ENCODE results near the gene AFF1. TPM values are rescaled to one million over a fixed set of nuclear protein-coding genes. Genes with fewer than 3 reads are reported as not detected.
"Not testable (repeated sequence)": the region's sequence is repeated elsewhere in the genome, so short reads cannot be mapped to it uniquely, and the experiment has no call there.

AFF1 gene
- polyA plus RNA-seq, 12 donors = 12.8 to 36.0 (median 23.1) TPM; not detected in 1

DNA sequence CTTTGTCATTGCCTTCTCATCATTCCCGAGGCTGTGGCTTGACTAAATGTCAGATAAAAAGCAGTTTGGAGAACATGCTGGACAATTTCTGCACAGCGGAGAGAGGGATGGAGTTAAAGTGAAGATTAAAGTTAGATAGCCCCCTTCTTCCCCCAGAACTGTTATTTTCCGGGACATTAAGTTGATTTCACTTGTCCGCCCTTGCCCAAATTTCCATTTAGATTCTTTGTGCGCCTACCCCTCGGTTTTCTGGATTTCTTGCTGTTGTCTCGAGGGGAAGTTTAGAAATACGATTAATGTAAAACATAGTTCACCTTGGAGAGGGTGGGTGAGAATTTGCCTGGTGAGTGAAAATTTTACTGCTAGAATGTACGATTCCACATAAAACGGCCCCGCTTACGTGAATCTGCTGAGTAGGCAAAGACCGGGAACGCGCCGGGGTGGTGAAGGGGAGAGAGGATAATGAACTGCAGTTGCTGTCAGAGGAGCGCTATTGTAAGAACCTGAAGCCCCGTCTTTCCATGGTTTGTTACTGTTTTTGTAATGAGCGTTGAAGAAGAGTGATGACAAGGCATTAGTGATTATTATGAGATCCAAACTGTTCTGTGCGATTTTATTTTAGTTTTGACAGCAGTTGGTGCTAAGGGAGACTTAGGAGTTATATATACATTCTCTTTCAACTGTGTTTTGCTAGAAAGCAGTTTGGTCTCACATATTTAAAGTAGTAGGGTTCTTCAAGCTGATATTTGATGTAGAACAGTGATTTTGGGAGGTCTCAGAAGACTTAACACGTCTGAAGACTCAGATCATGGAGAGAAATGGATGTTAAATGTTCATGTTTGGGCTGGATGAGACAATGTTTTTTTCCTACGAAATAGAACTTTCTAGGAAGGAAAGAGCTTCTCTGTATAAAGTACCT, 73.0 kb downstream of the AFF1 start:
- DNase-seq = peak; percentile 63

DNA sequence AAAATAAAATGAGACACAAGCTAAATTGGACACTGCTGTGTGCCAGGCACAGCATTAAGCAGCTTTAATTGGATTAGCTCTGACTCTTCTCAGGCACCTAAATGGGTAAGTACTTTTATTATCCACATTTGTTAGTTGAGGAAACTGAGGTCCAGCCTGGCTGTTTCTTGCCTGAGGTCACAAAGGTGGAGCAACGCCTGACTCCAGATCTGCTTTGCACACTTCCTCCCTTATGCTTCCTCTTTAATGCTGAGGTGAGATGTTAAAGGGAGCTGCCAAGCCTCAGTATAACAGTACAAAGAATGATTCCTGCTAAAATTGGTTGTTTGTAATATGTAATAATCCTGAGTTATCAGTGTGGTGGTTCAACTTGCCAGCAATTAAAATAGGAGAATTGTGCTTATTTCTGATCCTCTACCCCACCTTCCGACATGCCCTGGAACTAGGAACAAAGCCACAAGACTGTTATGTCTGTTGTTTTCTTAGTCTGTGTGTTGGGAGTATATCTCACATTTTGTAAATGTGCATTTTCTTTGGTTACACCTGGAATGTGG, 74.4 kb downstream of the AFF1 start:
- DNase-seq = no peak

DNA sequence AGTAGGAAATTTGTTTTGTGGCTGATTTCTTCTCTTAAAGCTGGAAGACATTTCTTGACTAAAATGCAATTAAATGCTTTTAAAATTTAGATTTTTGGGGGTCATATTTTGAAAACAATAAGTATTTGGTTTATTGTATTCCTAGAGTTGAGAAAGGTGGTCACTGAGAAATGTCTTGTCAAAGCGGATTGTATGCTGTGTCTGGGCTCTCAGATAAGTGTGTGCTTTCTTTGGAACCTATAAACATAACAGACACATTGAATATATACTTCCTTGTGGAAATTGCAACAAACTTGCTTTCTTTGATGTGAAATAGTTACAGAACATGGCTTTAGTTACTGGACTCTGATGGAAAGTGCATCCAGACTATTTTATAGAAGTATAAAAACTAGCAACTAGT, 75.4 kb downstream of the AFF1 start:
- DNase-seq = no peak

DNA sequence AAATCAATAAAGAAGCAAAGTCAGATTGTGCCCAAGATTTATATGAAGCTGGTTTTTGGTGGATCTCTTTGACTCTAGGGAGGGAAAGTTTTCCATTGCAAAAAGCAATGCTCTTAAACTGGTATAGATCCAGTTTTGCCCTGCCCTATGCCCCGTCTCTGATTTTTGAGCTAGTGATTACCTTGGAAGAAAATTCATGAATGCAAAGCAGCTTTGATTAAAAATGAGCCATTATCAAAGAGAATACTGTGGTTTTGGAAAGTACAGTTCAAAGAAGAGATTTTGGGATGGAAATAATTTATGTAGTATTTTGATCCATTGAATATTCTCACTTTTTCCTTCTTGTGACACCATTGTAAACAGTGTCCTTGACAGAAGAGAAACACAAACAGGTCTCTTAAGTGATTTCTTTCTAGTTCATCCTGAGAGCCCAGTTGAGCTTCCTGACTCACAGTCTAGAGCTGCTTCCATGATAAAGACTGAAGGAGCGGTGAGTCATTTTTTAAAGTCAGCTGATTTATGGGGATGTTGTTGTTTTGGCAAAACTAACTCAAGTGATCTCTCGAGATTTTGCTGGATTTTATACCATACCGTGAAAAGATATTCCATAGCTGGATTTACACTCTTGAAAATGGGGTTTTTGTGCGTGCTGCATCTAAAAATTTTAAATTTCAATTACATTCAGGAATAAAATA, 76.7 kb downstream of the AFF1 start:
- no peak for DNase-seq

DNA sequence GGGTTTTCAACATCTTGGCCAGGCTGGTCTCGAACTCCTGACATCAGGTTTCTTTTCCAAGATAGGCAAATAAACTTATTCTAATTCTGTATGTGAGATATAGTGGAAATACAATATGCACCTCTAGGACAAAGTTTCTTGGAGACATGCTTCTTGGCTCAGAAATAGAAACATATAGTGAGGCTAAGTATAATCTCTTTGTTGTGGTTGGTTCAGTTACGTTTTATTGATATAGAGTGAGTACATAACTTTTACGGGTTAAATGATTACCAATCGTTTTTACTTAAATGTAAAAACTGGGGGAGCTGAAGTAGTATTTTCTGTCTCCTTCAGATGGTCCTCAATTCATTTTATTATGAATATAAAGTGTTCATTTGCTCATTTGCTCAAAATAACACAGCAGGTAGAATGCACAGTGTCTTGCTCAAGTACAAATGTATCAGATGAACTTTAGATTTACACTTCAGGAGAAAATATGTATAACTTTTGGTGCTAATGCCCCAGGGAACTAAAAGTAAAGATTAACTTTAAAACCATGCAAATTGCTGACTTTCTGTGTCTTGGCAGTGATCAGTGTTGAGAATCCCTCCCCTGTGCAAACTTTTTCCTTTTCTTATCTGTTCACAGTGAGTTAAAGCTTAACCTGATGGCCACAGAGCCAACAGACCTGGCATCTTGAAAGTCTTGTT, 77.6 kb downstream of the AFF1 start:
- DNase-seq = no peak

DNA sequence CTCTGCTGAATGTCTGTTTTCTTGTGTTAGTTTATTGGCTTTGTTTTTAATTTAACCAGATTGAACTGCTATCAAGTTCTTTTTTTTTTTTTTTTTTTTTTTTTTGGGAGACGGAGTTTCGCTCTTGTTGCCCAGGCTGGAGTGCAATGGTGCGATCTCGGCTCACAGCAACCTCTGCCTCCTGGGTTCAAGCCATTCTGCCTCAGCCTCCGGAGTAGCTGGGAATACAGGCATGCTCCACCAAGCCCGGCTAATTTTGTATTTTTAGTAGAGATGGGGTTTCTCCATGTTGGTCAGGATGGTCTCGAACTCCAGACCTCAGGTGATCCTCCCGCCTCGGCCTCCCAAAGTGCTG, 78.1 kb downstream of the AFF1 start:
- not testable (repeated sequence) for DNase-seq

DNA sequence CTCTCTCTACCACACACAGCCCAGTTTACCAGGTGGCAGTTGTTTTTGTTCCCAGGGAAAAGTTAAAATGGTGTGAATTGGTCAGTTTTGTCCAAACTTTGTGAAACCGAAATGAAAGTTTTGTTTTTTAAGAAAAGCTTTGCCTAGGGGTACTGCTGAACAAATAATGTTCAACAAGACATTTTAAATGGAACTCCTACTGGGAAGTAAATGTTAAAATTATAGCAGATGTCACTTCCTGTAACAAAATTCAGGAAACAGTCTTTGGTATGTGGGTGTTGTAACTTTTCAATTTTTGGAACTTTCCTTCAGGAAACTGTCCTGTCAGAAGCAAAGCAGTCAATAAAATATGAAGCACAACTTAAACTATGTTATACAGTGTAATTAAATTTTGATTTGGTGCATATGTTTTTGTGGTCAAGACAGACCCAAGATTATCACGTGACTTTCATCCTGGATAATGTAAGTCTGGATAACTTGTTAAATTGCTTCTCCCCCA, 79.5 kb downstream of the AFF1 start:
- no peak for DNase-seq

DNA sequence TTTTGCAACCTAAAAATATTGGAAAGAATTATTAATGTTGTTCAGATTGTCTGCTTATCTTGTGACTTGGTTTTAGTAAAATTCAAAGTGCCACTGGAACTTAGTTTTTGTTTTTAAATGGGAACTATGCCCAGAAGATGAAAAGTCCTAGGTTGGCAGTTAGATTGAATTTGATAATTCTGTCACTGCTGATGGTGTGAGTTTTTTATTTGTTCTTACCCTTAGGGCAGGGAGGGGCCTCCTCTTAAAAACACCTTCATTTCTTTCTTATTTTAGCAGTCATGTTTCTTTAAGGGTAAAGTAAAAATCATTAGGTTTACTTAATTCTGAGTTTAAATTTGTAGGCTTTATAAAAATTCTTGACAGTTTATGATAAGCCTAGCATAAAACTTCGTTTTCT, 80.6 kb downstream of the AFF1 start:
- no peak for DNase-seq

DNA sequence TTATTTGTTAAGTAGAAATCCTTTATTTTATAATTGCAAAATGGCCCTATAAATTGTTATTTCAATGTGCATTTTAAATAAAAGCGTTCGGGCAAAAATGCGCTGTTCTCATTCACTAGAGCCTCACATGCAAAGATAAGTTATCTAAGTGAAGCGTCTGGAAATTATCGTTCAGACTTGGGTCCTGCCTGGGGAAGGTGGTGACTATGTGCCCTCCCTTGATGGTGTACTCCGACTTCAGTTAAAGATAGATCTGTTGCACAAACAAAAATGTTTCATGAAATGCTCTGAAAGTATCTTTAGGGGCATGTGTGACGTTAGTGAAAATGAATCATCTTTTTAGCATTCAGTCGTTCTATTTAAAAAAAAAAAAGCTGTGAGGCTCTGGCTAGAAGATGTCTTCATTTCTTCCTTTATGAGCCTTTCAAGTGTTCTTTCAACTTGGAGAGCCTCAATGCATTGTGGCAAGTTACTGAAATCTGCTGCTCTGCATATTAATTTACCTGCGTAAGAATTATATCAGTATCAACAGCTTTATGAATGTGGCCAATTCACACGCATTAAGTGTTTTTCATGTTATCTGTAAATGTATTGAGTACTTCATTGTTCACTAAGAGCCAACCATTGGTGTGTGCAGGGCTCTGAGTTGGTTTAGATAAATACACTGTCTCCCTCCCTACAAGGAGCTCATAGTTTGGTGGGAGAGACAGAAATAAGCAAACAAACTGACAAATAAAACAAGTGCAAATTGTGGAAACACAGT, 83.0 kb downstream of the AFF1 start:
- no peak for DNase-seq

DNA sequence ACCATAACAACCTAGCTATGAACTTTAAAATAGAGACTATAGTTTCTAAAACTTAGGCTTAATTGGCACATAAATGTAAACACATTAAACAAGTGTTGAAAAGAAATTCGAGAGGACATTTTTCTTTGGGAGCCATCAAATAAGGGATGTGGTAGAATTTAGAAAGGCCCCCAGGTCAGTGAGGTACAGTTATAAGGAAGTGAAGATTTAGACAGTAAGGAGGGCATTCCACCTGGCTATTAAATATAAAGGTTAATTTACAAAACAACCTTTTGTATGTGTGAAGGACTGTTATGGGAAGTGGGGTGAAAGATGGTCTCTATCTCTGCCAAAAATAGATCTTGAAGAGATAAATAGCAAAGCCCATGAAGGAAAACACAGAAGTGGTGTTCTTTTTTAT, 83.9 kb downstream of the AFF1 start:
- no peak for DNase-seq

DNA sequence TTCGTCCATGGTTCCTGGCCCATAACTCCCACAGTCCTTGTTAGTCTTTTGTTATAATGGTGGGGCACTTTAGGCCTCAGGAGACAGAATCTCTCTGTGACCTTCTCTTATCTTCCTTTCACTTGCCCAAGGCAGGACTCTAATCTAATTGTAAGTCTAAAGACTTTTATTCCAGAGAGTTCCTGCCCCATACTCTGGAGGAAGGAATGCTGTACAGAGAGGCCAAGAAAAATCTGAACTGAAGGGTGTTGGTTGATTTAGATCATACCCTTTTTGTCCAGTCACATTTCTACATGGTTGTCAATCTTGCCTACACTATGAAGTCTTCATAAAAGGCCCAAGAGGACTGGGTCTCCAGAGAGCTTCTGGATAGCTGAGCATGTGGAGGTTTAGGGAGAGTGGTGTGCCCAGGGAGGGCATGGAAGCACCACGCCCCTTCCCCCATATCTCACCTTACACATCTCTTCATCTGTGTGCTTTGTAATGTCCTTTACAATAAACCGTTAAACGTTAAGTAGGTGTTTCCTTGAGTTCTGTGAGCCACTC, 84.5 kb downstream of the AFF1 start:
- no peak for DNase-seq

DNA sequence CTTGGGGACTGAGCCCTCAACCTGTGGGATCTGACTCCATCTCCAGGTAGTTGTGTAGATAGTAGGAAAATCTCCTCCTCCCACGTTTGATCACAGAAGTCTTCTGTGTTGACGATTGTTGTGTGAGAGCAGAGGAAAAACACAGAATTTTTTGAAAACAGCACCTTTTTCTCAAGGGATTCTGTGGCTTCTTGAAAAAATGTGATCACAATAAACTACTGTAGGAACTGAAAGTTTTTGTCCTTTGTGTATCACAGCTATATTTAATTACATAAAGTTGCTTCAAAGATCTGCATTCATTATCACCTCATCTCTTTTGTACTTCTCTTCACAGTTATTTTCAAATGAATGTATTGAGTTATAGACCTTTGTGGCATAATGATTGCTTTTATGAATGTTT, 85.1 kb downstream of the AFF1 start:
- DNase-seq = no peak

DNA sequence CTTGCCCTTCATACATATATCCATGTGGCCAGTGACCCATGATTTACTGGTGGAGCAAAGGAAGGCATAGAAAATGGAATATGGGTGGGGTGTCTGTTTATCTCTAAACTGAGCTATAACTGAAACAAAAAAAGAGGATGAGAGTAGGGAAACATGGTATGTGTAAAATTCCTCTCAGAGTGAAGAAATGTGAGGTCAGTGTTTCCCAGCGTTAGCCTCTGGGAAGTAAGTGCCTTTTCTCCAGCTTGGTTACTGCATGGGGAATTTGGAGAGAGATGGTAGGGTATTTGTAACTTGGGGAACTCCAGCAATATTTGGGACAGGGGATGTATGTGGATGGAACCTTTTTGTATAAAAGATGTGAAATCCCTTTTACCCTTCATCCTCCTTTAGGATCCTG, 89.4 kb downstream of the AFF1 start:
- DNase-seq = no peak

DNA sequence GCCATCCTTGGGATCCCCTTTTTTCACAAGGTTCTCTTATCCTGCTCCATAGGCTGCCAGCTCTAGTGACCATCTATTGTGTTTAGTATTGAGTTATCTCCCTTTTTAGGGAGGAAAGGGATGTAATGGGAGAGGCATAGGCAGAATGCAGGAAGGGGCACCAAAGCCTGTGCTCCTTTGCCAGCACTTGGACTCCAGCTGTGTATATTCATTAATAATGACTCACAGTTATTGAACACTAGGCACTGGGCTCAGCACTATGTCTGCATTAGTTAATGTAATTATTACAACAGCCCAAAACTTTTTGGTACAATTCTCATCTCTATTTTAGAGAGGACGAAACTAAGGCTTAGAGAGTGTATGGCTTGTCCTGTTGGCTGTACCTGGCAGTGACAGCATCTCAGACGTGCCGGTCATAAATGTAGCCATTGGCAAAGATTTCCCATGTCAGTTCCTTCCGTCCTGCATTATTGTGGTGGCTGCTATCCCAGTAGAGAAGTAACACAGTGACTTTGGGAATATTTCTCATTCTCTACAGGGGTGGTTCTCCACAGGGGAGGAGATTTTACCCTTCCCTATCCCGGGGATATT, 90.3 kb downstream of the AFF1 start:
- DNase-seq = no peak

DNA sequence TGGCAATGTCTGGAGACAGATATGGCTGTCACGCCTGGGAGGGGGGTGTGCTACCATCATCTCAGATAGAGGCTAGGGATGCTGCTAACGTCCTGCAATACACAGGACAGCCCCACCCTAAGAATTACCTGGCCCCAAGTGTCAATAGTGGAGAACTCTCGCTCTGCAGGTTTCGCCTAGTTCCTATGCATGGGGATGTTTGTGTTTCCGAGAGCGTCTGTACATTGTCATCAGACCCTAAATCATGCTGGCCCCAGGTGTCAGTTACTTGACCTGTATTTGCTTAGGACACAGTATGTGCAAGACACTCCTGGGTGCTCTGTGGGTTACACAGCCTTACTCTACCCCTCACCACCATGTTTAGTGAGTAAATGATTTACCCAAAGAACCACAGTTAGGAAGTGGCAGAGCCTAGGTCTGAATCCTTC, 90.8 kb downstream of the AFF1 start:
- DNase-seq = no peak

DNA sequence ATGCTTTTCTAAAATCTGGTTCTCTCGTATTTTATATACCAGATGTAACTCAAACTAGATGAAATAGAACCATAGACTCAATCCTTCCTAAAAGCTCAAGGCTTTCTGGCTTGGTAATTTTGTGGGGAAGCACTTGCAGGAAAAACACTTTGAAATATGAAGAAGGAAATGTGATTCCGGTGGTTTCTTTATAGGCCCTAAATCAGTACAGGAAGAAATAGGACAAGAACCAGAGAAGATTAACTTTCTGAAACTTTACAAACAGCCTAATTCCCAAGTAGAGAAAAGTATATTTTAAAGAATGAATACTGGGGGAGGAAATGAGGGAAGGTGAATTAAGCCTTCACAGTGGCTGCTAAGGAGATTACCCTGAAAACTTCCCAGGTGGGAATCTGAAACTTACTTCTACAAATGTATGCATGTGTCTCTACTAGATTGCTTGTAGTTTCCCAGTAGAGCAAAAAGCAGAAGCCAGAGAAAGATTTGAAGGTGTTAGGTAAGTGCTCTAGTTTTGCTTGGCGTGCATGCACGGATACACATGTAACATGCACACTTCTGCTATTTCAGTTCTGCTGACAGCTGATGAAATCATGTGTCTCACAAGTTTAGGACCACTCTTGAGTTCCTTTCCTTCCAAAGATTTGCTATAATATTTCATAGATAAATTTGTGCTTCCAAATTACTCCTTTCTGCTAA, 92.1 kb downstream of the AFF1 start:
- no peak for DNase-seq

DNA sequence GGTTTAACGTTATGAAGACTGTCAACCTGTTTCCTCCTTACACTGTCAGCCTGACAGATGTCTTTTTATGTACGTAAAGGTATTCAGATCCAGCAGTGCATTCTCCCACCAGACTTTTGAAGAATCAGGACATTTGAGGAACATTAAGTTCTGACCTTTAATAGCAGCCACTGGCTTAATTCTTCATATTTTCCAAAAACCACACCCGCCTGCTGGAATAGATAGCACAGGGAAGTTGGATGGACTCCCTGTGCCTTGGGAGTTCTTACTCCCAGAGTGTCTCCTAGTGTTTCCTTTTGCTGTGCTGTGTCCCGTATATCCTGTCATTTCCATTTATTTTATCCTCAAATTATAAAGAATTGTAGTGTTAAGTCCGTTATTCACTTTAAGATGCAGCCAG, 94.5 kb downstream of the AFF1 start:
- no peak for DNase-seq

DNA sequence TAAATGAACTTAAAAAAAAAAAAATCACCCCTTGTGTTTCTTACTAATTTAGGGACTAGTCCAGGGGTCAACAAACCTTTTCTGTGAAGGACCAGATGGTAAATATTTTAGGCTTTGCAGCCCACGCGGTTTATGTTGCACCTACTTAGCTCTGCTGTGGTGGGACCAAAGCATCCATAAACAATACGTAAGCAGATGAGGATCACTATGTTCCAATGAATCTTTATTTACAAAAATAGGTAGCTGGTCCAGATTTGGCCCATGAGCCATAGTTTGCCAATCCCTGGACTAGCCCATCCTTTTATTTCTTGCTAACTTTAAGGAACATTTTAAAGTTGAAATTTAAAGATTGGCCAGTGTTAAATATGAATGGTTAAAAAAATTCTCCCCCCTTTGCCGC, 95.3 kb downstream of the AFF1 start:
- no peak for DNase-seq

DNA sequence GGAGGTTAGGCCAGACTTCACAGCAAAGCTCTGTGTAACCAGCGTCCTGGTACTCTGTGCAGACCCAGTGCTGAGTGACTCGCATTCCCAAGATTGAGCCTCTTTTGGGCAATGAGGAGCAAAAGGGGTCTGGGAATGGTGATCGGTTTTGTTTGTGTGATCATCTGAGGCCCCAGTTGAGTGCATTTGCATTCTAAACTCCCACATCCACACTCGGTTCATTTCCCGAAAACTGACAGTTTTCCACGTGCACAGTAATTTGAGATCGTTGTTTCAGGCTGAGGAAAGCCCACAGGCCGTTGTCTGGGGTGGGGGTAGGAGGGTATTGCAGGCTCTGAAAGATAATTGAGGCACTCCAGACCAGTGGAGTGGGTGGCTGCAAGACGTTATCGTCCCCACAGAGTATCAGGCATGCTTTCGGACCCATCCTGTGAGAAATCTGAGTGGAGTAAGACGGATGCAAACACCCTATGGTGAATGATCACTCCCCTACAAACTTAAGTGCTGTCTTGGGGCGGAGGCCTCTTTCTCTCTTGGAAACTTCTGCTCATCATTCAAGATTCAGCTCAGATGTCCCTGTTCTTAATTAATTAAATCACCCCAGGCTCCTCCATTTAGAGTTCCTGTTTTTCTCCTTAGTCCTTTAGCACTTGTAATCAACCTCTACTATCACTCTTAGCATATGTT, 96.1 kb downstream of the AFF1 start:
- DNase-seq = peak; percentile 54
